ENCODE data around the gene FMO5.
"Not testable (repeated sequence)": the region's sequence is repeated elsewhere in the genome, so short reads cannot be mapped to it uniquely, and the experiment has no call there.

FMO5 gene

DNA sequence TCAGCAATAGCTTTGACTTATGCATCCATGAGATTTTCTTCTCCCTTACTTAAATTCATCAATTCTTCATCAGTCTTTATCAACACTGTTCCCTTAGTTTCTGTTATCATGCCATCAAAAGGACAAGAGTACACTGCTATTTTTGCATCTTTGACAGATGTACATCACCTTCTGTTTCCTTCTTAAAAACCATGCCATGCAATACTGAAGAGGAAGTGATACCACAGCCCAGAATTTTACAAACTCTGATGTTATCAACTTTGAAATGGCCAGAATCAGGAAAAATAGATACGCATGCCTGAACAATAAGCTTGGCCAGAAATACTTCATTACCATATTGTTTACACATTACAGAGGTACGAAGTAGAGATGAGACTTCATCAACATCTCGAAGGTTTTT is 21.1 kb downstream of the FMO5 start:
- DNase-seq: no peak

- DNase-seq: no peak
Observed at GRCh38 chr1:147202576-147202975, 22.6 kb downstream of the FMO5 start.

DNA sequence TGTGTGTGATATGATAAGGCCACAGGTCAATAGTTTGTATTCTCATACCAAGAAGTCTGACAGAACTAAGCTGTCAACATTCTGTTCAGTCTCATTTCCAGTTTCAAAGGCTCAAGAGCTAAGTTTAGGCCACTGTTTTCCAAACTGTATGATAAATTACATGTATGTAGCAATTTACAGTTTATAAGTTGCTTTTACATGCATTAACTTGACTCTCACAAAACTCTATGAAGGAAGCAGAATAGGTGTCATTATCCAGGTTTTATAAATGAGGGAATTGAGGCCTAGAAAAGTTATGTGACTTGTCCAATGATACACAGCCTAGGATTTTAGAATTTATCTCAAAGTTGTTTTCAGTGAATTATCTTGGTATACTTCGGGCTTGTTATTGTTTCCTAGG is 23.4 kb downstream of the FMO5 start:
- DNase-seq: no peak

GRCh38 chr1:147201276-147201675 is 23.9 kb downstream of the FMO5 start:
- DNase-seq: no peak

GRCh38 chr1:147197324-147197723 is 27.8 kb downstream of the FMO5 start:
- DNase-seq: not testable (repeated sequence)

DNA sequence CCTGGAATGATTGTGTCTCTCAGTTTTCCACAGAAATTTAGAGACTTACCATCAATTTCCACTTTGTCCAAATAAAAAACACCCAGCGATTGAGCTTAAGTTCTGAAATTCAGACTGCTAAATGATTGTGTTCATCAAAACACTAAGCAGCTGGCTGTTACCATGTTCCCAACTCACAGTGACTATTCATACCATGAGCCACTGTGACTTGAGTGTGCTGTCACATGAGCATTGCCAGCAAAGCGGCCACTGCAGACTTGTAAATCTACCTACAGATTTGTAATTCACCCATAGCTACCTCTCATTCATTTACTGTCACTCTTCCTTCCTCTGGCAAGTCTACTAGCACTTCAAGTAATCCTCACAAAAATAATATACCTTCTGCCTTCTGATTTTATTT is 35.6 kb downstream of the FMO5 start:
- DNase-seq: no peak

- no peak for DNase-seq
Observed at GRCh38 chr1:147185432-147185831, 39.7 kb downstream of the FMO5 start.

GRCh38 chr1:147177611-147178380 is 47.3 kb downstream of the FMO5 start:
- DNase-seq: no peak

DNA sequence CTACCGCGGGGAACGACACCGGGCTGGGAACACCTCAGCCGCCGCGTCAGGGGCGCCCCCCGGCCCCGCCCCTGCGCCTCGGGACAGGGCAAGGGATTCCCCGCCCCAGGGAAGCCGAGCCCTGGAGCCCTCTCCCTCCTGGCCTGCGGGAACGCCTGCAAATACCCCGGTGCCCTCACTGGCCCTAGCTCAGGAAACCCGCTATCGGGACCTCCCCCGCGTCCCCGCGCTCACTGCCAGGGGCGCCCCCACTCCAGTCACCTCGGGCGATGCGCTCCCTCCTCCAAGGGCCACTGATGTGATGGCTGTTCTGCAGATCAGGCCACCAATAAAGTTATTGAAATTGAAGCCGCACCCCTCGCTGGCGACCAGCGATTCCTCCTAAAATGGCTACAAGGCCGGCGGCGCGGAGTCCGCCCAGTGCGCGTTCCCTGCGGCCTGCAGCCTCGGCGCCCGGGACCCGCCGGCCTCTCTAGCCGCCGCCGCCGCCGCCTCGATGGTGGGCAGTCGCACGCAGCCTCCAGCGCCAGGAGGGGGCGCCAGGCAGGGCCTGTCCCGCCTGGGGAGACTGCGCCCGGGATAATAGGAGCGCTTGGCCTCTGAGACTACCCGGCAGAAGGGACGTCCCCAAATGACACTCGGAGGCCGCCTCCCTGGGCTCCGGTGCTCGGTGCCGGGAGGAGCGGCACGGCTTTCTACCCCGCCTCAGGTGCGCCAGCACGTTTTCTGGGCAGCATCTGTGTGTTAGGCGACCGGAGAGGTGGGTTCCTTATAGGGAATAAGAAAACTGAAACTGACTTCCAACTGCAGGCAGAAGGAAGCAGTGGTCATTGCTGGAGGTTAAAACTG is 52.7 kb downstream of the FMO5 start, which contains the start of gene PRKAB2:
Gene PRKAB2 (minus strand): TSS at position 303 of the 849 bp plus-strand sequence. CDS start 326 bp downstream, outside the sequence.
- peak; percentile 91 for DNase-seq

DNA sequence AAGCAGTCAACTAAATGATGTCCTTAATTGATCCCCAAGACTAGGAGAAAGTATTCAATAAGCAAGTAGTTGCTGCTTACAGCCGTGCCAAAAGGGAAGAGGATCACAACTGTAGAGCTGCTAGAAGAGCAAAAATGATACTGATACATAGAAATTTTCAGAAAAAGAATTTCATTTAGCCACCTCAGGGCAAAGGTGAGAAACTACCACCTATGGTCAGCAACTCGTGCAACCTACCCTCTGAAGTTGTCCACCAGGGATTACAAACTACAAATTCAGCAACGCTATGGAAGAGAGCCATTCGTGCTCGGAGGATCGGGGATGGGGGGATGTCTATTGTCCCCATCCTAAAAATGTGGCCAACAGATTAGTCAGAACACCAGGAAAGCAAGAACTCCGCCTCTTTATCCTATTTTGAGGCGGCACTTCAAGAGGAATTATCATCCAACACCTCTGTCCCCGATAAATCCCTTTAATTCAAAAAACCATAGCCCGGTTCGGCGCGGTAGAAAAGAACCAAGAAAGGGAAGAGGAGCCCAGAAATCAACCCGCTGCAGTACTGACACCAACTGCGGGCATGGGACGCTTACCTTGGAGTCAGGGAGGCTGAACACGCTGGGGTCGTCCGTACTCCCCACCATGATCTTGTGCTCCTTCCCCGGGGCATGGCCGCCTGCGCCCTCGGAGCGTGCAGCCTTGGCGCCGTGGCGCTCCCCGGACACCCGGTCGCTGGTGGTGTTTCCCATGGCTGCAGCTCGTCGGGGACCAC is 53.6 kb downstream of the FMO5 start:
- no peak for DNase-seq

DNA sequence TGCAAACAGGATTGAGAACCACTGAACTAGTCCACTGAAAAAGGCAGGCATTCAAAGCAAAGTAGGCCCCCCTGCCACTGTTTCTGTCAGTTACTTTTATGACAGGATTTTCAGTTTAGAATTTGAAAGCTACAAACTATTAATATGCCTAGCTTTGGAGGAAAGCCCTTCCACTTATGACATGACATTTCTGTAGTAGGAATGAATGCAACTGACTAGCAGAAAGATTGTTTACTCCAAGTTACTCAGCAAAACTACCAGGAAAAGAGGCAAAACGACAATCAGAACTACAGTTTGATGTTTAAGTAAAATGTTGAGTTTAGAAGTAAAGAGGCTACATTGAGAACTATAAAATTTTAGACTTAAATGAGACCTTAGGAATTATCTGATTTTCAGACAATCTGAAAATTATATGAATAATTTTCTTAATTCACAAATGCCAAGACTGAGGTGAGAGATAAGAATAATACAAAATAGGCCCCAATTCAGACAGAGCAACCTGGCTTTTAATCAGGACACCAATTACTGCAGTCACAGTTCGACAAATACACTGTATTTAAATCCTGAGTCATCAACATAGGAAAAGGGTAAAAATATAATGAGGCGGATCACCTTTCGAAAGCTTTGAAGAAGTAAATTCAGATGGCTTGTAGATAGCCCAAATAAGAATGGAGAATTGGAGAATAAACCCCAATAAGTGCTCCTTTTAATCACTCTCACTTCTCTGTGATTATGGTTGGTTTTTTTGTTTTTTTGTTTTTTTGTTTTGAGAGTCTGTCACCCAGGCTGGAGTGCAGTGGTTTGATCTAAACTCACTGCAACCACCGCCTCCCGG is 55.1 kb downstream of the FMO5 start:
- DNase-seq: no peak

- no peak for DNase-seq
Observed at GRCh38 chr1:147169171-147169570, 56.0 kb downstream of the FMO5 start.

DNA sequence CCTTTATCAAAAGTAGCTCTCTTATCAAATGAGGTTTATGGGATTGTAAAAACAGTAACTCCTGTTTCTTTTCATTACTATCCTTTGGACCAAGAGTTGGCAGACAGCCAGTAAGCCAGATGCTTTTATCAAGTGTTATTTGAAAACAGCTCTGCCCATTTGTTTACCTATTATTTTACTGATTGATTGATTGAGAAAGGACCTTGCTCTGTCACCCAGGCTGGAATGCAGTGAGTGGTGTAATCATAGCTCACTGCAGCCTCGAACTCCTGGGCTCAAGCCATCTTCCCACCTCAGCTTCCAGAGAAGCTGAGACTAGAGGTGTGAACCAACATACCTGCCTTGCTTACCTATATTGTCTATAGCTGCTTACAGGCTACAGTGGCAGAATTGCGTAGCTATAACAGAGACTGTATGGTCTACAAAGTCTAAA is 56.5 kb downstream of the FMO5 start:
- no peak for DNase-seq

DNA sequence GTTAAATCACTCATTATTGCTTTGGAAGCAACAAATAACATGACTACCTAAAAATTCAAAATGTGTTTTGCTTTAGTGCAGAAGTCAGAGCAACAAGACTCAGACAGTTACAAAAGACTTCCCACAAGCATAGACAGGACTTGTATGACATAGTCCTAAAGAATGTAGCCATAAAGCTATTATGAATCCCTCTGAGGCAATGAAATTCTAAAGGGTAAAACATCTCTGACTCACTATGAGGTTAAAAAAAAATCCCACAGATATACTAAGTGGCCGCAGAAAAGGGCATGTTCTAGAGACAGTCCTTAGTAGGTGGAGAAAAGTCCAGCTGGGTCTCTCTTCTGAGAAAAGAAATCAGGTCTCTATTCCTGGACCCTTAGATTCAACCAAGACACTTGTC is 57.8 kb downstream of the FMO5 start:
- no peak for DNase-seq

DNA sequence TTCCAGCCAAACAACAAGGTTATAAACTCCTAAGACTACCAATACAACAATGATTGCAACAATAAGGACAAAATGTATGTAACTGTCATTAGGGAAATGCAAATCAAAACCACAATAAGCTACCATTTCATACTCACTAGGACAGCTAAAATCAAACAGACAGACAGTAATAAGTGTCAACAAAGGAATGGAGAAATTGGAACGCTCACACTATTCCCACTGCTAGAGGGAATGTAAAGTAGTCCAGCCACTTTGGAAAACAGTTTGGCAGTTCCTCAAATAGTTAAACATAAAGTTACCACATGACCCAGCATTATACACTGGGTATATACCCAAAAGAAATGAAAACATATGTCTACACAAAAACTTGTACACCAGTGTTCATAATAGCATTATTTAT is 62.1 kb downstream of the FMO5 start:
- DNase-seq: no peak

GRCh38 chr1:147162093-147162492 is 63.0 kb downstream of the FMO5 start:
- DNase-seq: no peak

DNA sequence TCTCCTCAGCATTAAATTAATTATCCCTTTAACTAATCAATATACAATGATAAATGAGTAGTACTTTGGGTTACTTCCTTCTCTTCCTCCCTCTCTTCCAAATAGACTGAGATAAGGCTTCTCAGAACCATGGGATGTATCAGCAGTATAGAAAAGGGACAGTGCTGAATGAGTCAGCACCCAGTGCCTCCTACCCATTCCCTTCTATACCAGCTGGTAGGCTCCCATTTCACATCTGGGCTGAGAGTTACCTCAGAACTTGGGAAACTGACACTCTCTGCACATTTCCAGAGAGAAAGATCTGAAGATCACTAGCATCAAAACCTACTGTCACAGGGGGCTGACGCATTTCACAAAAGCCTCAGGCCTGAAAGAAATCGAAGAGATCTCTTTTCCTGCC is 68.0 kb downstream of the FMO5 start:
- DNase-seq: not testable (repeated sequence)

DNA sequence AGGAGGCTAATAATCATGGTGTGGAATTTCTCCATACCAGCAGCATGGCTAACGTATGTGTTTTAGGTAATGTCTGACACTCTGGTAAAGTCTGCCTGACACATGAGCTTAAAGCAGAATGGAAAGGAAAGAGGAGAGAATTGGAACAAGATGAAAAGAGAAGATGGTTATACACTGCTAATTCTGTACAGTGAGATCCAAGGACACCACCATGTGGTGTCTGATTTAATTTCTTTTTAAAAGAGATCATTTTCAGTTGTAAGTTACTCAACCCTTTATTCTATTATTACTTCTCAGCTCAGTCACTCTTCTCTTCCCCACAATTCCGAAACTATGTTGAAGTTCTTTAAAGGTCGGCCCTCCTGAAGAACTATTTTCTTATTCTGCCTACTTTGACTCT is 68.5 kb downstream of the FMO5 start:
- no peak for DNase-seq

DNA sequence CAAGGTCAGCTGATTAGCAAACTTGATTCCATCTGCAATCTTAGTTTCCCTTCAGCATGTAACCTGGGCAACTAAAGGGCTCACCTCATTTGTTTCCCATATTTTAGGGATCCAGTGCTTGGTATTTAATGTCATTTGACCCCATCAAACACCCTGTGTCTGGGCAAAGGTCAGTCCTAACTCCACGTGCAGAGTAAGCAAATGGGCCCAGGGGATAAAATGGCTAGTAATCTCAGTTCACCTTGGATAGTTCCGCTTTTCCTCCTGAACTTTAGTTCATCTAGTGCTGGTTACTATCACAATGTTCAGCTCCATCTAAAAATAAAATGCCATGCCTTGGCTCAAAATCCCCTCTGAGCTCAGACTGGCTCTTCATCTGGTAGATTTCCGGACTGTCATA is 72.4 kb downstream of the FMO5 start:
- DNase-seq: no peak

DNA sequence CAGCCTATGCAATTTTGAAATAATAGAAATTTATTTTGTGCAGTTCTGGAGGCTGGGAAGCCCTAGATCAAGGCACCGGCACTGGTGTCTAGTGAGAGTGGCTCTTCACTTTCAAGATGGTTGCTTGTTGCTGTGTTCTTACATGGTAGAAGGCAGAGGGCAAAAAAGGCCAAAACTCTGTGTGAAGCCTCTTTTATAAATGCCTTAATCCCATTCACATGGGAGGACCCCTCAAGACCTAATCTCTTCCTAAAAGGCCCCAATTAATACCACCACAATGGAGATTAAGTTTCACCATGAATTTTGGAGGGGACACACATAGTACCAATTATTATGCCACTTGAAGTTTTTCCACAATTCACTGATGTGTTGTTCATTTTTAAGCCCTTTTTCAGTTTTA is 73.9 kb downstream of the FMO5 start:
- DNase-seq: no peak

- no peak for DNase-seq
Observed at GRCh38 chr1:147142886-147143285, 82.3 kb downstream of the FMO5 start.

All from NCI-H2171 (cell line).